Fibroblast of pulmonary artery (primary cell): ENCODE data around the gene AGPAT3.

Experiments
- DNase-seq: peaks from one replicate; pipeline ENCODE4 v3.0.0-alpha.2; 2010; ENCODE audit warnings: low read depth
- H3K4me3 ChIP-seq: replicated peaks from 2 replicates; pipeline ENCODE4 v1.5.1; 2011; ENCODE audit warnings: low read depth, mild to moderate bottlenecking, control low read depth, low read length, moderate library complexity
- CTCF ChIP-seq: IDR thresholded peaks from 2 replicates; pipeline ENCODE4 v1.5.1; 2011; ENCODE audit warnings: mild to moderate bottlenecking, control low read depth, low read length, inconsistent platforms; ENCODE audit errors: missing control alignments

AGPAT3 gene

GRCh38 chr21:43937051-43937832 is 72.2 kb downstream of the AGPAT3 start:
- no peak for TF ChIP-seq CTCF
- H3K4me3 ChIP-seq, result no peak overlapping the region
- DNase-seq, result no peak

GRCh38 chr21:43937891-43938309 is 72.9 kb downstream of the AGPAT3 start:
- no peak overlapping the region for H3K4me3 ChIP-seq
- no peak for DNase-seq
- no peak for TF ChIP-seq CTCF

- peak; percentile 89 for TF ChIP-seq CTCF
These were observed 73.9 kb downstream of the AGPAT3 start for GRCh38 chr21:43938751-43939442.

GRCh38 chr21:43939443-43940328 is 74.7 kb downstream of the AGPAT3 start:
- no peak for TF ChIP-seq CTCF
- DNase-seq, result no peak
- H3K4me3 ChIP-seq, result no peak overlapping the region

More at GRCh38 chr21:43938751-43939442, 73.9 kb downstream of the AGPAT3 start:
- peak overlapping the region; percentile 28 for H3K4me3 ChIP-seq
- peak; percentile 70 for DNase-seq

GRCh38 chr21:43940329-43941050 is 75.5 kb downstream of the AGPAT3 start:
- no peak for DNase-seq
- TF ChIP-seq CTCF, result no peak
- no peak overlapping the region for H3K4me3 ChIP-seq

GRCh38 chr21:43942201-43942600 is 77.2 kb downstream of the AGPAT3 start:
- TF ChIP-seq CTCF, result no peak
- DNase-seq, result no peak
- no peak overlapping the region for H3K4me3 ChIP-seq
